GM21367 (cell line): ENCODE results near the gene ANKRD62.

Experiments used
- ATAC-seq: cut with Tn5 transposase; IDR thresholded peaks from one replicate; pipeline ENCODE4 v1.9.1; 2021; ENCODE audit not compliant: unreplicated experiment

ANKRD62 gene

DNA sequence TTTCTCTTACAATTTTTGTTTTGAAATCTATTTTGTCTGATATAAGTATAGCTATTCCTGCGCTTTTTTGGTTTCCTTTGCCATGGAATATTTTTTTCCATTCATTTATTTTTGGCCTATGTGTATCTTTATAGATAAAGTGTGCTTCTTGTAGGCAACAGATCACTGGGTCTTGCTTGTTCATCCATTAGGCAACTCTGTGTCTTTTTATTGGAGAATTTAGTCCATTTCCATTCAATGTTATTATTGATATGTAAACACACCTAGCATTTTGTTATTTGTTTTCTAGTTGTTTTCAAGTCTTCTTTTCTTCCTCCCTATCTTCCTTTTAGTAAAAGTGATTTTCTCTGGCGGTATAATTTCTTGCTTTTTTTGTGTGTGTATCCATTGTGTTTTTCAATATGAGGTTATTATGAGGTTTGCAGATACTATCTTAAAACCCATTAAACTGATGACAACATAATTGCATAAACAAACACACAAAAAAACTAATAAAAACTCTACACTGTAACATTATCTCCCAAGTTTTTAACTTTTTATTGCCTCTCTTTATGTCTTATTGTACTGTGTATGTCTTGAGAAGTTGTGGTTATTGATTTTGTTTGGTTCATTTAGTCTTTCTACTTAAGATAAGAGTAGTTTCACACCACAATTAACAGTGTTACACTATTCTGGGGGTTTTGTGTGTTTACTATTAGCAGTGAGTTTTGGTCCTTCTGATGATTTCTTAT, 71.6 kb downstream of the ANKRD62 start:
- ATAC-seq: no peak
